B cell (primary cell): ENCODE results near the gene PRSS53. TPM values are rescaled to one million over a fixed set of nuclear protein-coding genes. Genes with fewer than 3 reads are reported as not detected.
"Not testable (repeated sequence)": the region's sequence is repeated elsewhere in the genome, so short reads cannot be mapped to it uniquely, and the experiment has no call there.

ENCODE experiments used
- ATAC-seq: fragments of 200-7000 bp; cut with Tn5 transposase; one replicate; pipeline ENCODE4 v1.10.0; 2021; ENCODE audit warnings: low read depth, mild to moderate bottlenecking, moderate number of reproducible peaks, moderate library complexity
- CTCF ChIA-PET: fragments of 350-600 bp; sonication (Branson Sonifier 250); formaldehyde crosslinking; loops from one replicate; lab custom pipeline; 2021; ENCODE audit warnings: antibody characterized with exemption, inconsistent platforms; lab: Charles Lee
- POLR2A ChIA-PET: fragments of 350-600 bp; sonication (Branson Sonifier 250); formaldehyde crosslinking; loops from one replicate; lab custom pipeline; 2021; ENCODE audit warnings: antibody characterized with exemption; lab: Charles Lee
- DNase-seq: peaks from one replicate; pipeline ENCODE4 v3.0.0; 2013
- H2AFZ ChIP-seq: 2 replicates; pipeline ENCODE4 v1.6.1; 2012; ENCODE audit warnings: mild to moderate bottlenecking, low read depth, low read length; ENCODE audit not compliant: insufficient read depth, poor library complexity, severe bottlenecking
- H3K27ac ChIP-seq, 2 donors: 1 replicate in 1 of 2; 2 replicates in 1 of 2; pipeline ENCODE4 v1.5.1; 2012 to 2013; ENCODE audit warnings: low read length in 2 of 2, mild to moderate bottlenecking in 2 of 2, moderate library complexity in 1 of 2
- H3K27me3 ChIP-seq, 4 experiments: fragments of 200-600 bp in 1 of 4; sonication (generic) in 1 of 4; replicated peaks in 1 of 4; 1 replicate in 2 of 4; 2 replicates in 2 of 4; pipeline versions ENCODE4 v1.6.1 to v1.7.0; 2013 to 2016; ENCODE audit warnings: low read length in 3 of 4, mild to moderate bottlenecking in 2 of 4, mixed read lengths in 1 of 4, moderate library complexity in 1 of 4; ENCODE audit not compliant: insufficient read depth in 4 of 4, control insufficient read depth in 3 of 4; ENCODE audit errors: control extremely low read depth in 1 of 4
- H3K36me3 ChIP-seq, 2 experiments: replicated peaks in 1 of 2; 1 replicate in 1 of 2; 2 replicates in 1 of 2; pipeline versions ENCODE4 v1.6.1 to v1.7.1; 2013; ENCODE audit warnings: low read length in 1 of 2; ENCODE audit not compliant: insufficient read depth in 2 of 2, control insufficient read depth in 1 of 2; ENCODE audit errors: control extremely low read depth in 1 of 2, extremely low read depth in 1 of 2
- H3K4me1 ChIP-seq, 2 donors: fragments of 200-600 bp in 1 of 2; sonication (generic) in 1 of 2; 1 replicate in 1 of 2; 2 replicates in 1 of 2; pipeline versions ENCODE4 v1.5.1 to v1.6.1; 2013 to 2017; ENCODE audit warnings: low read length in 2 of 2; ENCODE audit not compliant: control insufficient read depth in 2 of 2, insufficient read depth in 2 of 2
- H3K4me2 ChIP-seq: replicated peaks from 2 replicates; pipeline ENCODE3; 2012; ENCODE audit warnings: mild to moderate bottlenecking, low read depth, low read length; ENCODE audit not compliant: poor library complexity, severe bottlenecking
- H3K4me3 ChIP-seq, 5 experiments: fragments of 200-600 bp in 1 of 5; sonication (generic) in 1 of 5; 1 replicate in 3 of 5; 2 replicates in 2 of 5; pipeline versions ENCODE4 v1.5.1 to v1.7.0; 2011 to 2016; ENCODE audit warnings: low read length in 4 of 5, mild to moderate bottlenecking in 4 of 5, low read depth in 2 of 5, control low read depth in 1 of 5, moderate library complexity in 1 of 5; ENCODE audit not compliant: insufficient read depth in 1 of 5; ENCODE audit errors: control extremely low read depth in 1 of 5, extremely low read depth in 1 of 5
- H3K79me2 ChIP-seq: fragments of 200-600 bp; sonication (generic); one replicate; pipeline ENCODE4 v1.6.0; 2016; ENCODE audit warnings: low read length; ENCODE audit not compliant: control insufficient read depth, insufficient read depth
- H3K9ac ChIP-seq: fragments of 200-600 bp; sonication (generic); 2 replicates; pipeline ENCODE4 v1.6.1; 2017; ENCODE audit warnings: mild to moderate bottlenecking, low read length, moderate library complexity
- H3K9me3 ChIP-seq, 3 donors: one replicate each; pipeline versions ENCODE4 v1.6.1 to v1.7.1; 2013; ENCODE audit warnings: low read length in 2 of 3; ENCODE audit not compliant: control insufficient read depth in 2 of 3, insufficient read depth in 1 of 3; ENCODE audit errors: control extremely low read depth in 1 of 3
- H4K20me1 ChIP-seq: 2 replicates; pipeline ENCODE4 v1.6.0; 2012; ENCODE audit warnings: mild to moderate bottlenecking, low read length; ENCODE audit not compliant: insufficient read depth, control insufficient read depth, poor library complexity, severe bottlenecking
- H3K27ac Mint-ChIP-seq: one replicate; pipeline ENCODE4 v1.8.0; 2021; ENCODE audit warnings: mixed read lengths
- H3K27me3 Mint-ChIP-seq: one replicate; pipeline ENCODE4 v1.8.0; 2021; ENCODE audit warnings: mixed read lengths
- H3K4me1 Mint-ChIP-seq: one replicate; pipeline ENCODE4 v1.8.0; 2021; ENCODE audit warnings: mixed read lengths
- H3K4me3 Mint-ChIP-seq: one replicate; pipeline ENCODE4 v1.8.0; 2021; ENCODE audit warnings: mixed read lengths
- H3K9me3 Mint-ChIP-seq: one replicate; pipeline ENCODE4 v1.8.0; 2022; ENCODE audit warnings: mixed read lengths; ENCODE audit not compliant: insufficient read depth
- CTCF ChIP-seq: fragments of 200-600 bp; IDR thresholded peaks from one replicate; pipeline ENCODE4 v1.8.0; 2022; ENCODE audit warnings: antibody characterized with exemption, mild to moderate bottlenecking
- EZH2 ChIP-seq: IDR thresholded peaks from 2 replicates; pipeline ENCODE4 v1.6.1; 2012; ENCODE audit warnings: borderline replicate concordance, low read depth, mild to moderate bottlenecking, moderate library complexity, low read length; ENCODE audit not compliant: insufficient read depth, poor library complexity, severe bottlenecking
- WGBS: methylation state at CpG from one replicate; pipeline ENCODE4 v1.1.5; 2013; ENCODE audit warnings: missing lambda C conversion rate; ENCODE audit not compliant: insufficient coverage; 5-methylcytosine and 5-hydroxymethylcytosine counted together
- intact Hi-C: fragments of 100-400 bp; cut with micrococcal nuclease; formaldehyde crosslinking; loops from one replicate; pipeline ENCODE4 v1.10.0; 2022
- polyA plus RNA-seq: library from polyadenylated mRNA; depleted of rRNA; stranded (reverse); fragments of >200 nt; gene quantifications from 2 replicates; pipeline ENCODE4 v1.2.3, GENCODE V29; 2012
- total RNA-seq, 2 donors: library from RNA; stranded (reverse); fragments of 120-200 nt in 1 of 2; gene quantifications; 1 replicate in 1 of 2; 2 replicates in 1 of 2; pipeline versions ENCODE4 v1.2.3 to v1.2.4, GENCODE V29; 2013 to 2022

Gene PRSS53
- total and polyA plus RNA-seq, 2 donors (not counting 1 experiment from before 2014, with no cell fraction given): 10.1 to 10.8 TPM

GRCh38 chr16:31105677-31106213 is 17.0 kb upstream of the PRSS53 start:
- H3K4me2 ChIP-seq: peak overlapping the region; percentile 79

GRCh38 chr16:31100876-31101641 is 12.3 kb upstream of the PRSS53 start:
- POLR2A ChIA-PET: interaction anchor here (0.7 kb wide), 2 partner anchors 27 to 199 kb away, joined by 6 to 7 read pairs; no protein-coding TSS in a partner anchor
- not testable (repeated sequence) for H4K20me1 ChIP-seq, H3K9me3 Mint-ChIP-seq, H3K27me3 Mint-ChIP-seq, H3K27ac ChIP-seq, H3K4me2 ChIP-seq, H3K4me3 Mint-ChIP-seq, H2AFZ ChIP-seq, H3K4me1 Mint-ChIP-seq, H3K27ac Mint-ChIP-seq, DNase-seq, H3K36me3 ChIP-seq, H3K9me3 ChIP-seq, H3K79me2 ChIP-seq, H3K9ac ChIP-seq, H3K4me3 ChIP-seq, H3K27me3 ChIP-seq, H3K4me1 ChIP-seq, ATAC-seq
- CTCF ChIA-PET: interaction anchor here (0.6 to 0.7 kb wide), 3 partner anchors 17 to 46 kb away, joined by 3 read pairs; no protein-coding TSS in a partner anchor
- WGBS: 98% methylated on average over 7 of the region's 13 CpGs
- intact Hi-C loops: loop anchor here (10.0 kb wide), 1 partner anchor 84 kb away; the partner anchor contains the start of gene FUS

More at GRCh38 chr16:31105677-31106213, 17.0 kb upstream of the PRSS53 start:
- Mint-ChIP-seq H3K9me3 (no peaks in the 10 kb centered on the region), H3K4me3 (peak overlapping the region; percentile 65), H3K4me1 (peaks cover 21% of the 10 kb centered on the region), H3K27me3 (no peaks in the 10 kb centered on the region), H3K27ac (peak overlapping the region; percentile 46)
- H2AFZ ChIP-seq: peak overlapping the region; percentile 84
- H3K9me3 ChIP-seq: no peaks in the 10 kb centered on the region
- TF ChIP-seq CTCF (peak; percentile 81), EZH2 (no peak)
- peak; percentile 94 for ATAC-seq
- peaks cover 0 to 11% of the 10 kb centered on the region in 2 experiments for H3K36me3 ChIP-seq
- DNase-seq: peak; percentile 83
- H3K4me1 ChIP-seq: peaks cover 7 to 18% of the 10 kb centered on the region in 2 donors
- intact Hi-C loops: loop anchor here (10.0 kb wide), 1 partner anchor 79 kb away; the partner anchor contains the start of gene FUS
- no peak overlapping the region for H3K9ac ChIP-seq
- CTCF ChIA-PET: no interaction called here
- H3K79me2 ChIP-seq: peaks cover 10% of the 10 kb centered on the region
- no peaks in the 10 kb centered on the region for H3K27me3 ChIP-seq
- WGBS: under 1% methylated on average over 21 of the region's 33 CpGs
- peak overlapping the region in 2 of 5 experiments; percentile 18 to 28 for H3K4me3 ChIP-seq
- H4K20me1 ChIP-seq: no peaks in the 10 kb centered on the region
- H3K27ac ChIP-seq: no peak overlapping the region
- POLR2A ChIA-PET: no interaction called here
